OCI-LY3 (cell line): ENCODE measurements around the gene NFYC.

Experiments
- H2AFZ ChIP-seq: fragments of 200-600, 300-600 bp; shearing (Covaris generic); 2 replicates; pipeline ENCODE4 v1.6.0; 2014; ENCODE audit warnings: antibody characterized with exemption, low read depth, low read length
- H3K27ac ChIP-seq: fragments of 200-600, 300-600 bp; sonication (generic); 2 replicates; pipeline ENCODE4 v1.5.1; 2014; ENCODE audit warnings: mild to moderate bottlenecking, low read length, moderate library complexity, mixed read lengths
- H3K27me3 ChIP-seq: fragments of 200-600, 300-600 bp; sonication (generic); 2 replicates; pipeline ENCODE4 v1.6.1; 2014; ENCODE audit warnings: low read depth, low read length, mixed read lengths
- H3K36me3 ChIP-seq: fragments of 200-600, 300-600 bp; sonication (generic); replicated peaks from 2 replicates; pipeline ENCODE3; 2014; ENCODE audit warnings: low read depth, low read length, mixed read lengths
- H3K4me1 ChIP-seq: fragments of 300-600, 200-600 bp; sonication (generic); 2 replicates; pipeline ENCODE4 v1.6.1; 2014; ENCODE audit warnings: low read length, mixed read lengths
- H3K4me2 ChIP-seq: fragments of 200-600, 300-600 bp; sonication (generic); 2 replicates; pipeline ENCODE4 v1.6.1; 2014; ENCODE audit warnings: low read length, mixed read lengths
- H3K4me3 ChIP-seq: fragments of 300-600, 200-600 bp; sonication (generic); 2 replicates; pipeline ENCODE4 v1.5.1; 2014; ENCODE audit warnings: antibody characterized with exemption, mild to moderate bottlenecking, low read length, moderate library complexity
- H3K79me2 ChIP-seq: fragments of 300-600, 200-600 bp; shearing (Covaris generic); 2 replicates; pipeline ENCODE4 v1.6.1; 2014; ENCODE audit warnings: mild to moderate bottlenecking, low read length, mixed read lengths
- H3K9ac ChIP-seq: fragments of 300-600, 200-600 bp; shearing (Covaris generic); 2 replicates; pipeline ENCODE4 v1.6.0; 2014; ENCODE audit warnings: mild to moderate bottlenecking, low read length, moderate library complexity
- H3K9me3 ChIP-seq: fragments of 200-600, 300-600 bp; shearing (Covaris generic); 2 replicates; pipeline ENCODE4 v1.6.1; 2014; ENCODE audit warnings: low read length, mixed read lengths; ENCODE audit not compliant: insufficient read depth
- H4K20me1 ChIP-seq: fragments of 200-600, 300-600 bp; sonication (generic); 2 replicates; pipeline ENCODE4 v1.6.1; 2016; ENCODE audit warnings: low read length, mixed read lengths; ENCODE audit not compliant: insufficient read depth
- CTCF ChIP-seq: fragments of 200-600, 300-600 bp; sonication (generic); IDR thresholded peaks from 2 replicates; pipeline ENCODE4 v1.5.1; 2014; ENCODE audit warnings: antibody characterized with exemption, low read length, low read depth
- EZH2phosphoT487 ChIP-seq: fragments of 200-600 bp; shearing (Covaris generic); IDR thresholded peaks from 2 replicates; pipeline ENCODE4 v1.6.1; 2018; ENCODE audit warnings: antibody characterized with exemption, mixed run types, low read depth

The NFYC gene

DNA sequence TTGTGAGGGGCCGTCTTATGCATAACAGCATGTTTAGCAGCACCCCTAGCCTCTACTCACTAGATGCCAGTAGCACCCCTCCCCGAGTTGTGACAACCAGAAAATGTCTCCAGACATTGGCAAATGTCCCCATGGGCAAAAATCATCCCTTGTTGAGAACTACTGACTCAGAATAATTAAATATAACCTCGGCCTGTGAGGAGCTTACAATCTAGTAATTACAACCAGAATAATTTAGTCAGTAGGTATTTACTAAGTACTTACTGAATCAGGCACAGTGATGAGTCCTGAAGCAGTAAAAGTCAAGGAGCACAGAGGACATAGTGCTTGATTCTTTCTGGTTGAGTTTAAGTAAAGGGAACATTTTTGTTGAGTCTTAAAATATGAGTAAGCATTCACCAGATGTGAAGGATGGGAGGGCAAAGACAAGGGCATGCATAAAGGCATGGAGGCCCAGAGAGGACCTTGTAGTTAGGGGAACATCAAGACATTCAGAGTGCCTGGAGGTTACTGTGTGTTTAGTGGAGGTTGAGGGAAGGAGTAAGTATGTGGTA is 48.0 kb downstream of the NFYC start:
- peaks cover 35% of the 10 kb centered on the region for H3K4me1 ChIP-seq
- H3K36me3 ChIP-seq: peaks cover 33% of the 10 kb centered on the region
- H3K4me3 ChIP-seq: no peak overlapping the region
- no peak for TF ChIP-seq CTCF
- no peak for TF ChIP-seq EZH2phosphoT487
- no peak overlapping the region for H3K9ac ChIP-seq
- no peak overlapping the region for H2AFZ ChIP-seq
- no peaks in the 10 kb centered on the region for H3K27me3 ChIP-seq
- no peak overlapping the region for H3K27ac ChIP-seq
- no peak overlapping the region for H3K4me2 ChIP-seq
- peaks cover 41% of the 10 kb centered on the region for H3K79me2 ChIP-seq
- H4K20me1 ChIP-seq: no peaks in the 10 kb centered on the region
- H3K9me3 ChIP-seq: no peaks in the 10 kb centered on the region

DNA sequence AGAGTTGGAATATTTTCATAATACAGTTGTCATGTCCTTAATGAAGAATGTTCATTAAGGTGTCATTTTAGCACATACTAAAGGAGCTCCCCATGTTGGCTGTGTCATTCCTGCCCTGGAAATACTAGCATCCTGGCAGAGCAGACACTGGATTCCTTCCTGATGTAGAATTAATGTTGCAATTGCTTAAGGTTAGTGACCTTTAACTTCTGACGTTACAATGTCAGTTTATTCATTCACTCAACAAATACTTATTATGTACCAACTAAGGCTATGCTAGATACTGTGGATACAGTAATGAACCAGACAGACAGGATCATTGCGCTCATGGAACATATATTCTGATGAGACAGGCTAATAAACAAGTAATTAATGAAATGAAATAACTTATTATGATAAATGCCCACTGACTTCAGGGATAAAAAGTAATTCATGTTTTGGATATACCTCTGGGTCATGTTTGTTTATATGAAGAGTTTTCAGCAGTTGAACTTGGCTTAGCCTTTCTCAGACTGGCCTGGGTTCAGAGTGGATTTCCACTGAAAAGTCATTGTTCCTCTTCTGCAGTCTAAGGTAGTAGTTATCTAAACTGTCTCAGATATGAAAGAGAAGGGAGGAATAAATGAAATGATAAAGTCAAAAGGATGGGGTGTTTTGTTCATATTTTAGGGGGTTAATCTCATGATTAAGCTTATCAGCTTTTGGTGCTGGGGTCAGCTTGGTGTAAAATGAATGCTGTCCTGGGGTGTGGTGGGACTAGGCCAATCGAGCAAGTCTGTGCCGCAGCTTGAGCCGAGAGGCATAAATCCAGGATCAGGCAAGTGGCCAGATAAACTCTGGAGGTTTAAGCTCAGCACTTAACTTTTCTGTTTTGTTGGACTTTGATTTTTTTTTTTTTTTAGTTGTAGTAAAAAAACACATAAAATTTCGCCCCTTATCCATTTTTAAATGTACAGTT is 48.8 kb downstream of the NFYC start:
- TF ChIP-seq EZH2phosphoT487 (no peak), CTCF (no peak)
- Histone ChIP-seq H2AFZ (no peak overlapping the region), H3K27me3 (no peaks in the 10 kb centered on the region), H3K4me3 (no peak overlapping the region), H3K9ac (no peak overlapping the region), H3K4me2 (no peak overlapping the region), H3K36me3 (peaks cover 40% of the 10 kb centered on the region), H3K79me2 (peaks cover 40% of the 10 kb centered on the region), H4K20me1 (no peaks in the 10 kb centered on the region), H3K27ac (no peak overlapping the region), H3K4me1 (peaks cover 35% of the 10 kb centered on the region), H3K9me3 (no peaks in the 10 kb centered on the region)

GRCh38 chr1:40740997-40741736 is 49.7 kb downstream of the NFYC start:
- TF ChIP-seq EZH2phosphoT487: no peak
- no peak for TF ChIP-seq CTCF
- no peak overlapping the region for H2AFZ ChIP-seq
- H3K4me3 ChIP-seq: no peak overlapping the region
- no peaks in the 10 kb centered on the region for H3K9me3 ChIP-seq
- no peak overlapping the region for H3K27ac ChIP-seq
- peaks cover 35% of the 10 kb centered on the region for H3K79me2 ChIP-seq
- peaks cover 35% of the 10 kb centered on the region for H3K4me1 ChIP-seq
- no peaks in the 10 kb centered on the region for H3K27me3 ChIP-seq
- no peak overlapping the region for H3K4me2 ChIP-seq
- H4K20me1 ChIP-seq: no peaks in the 10 kb centered on the region
- no peak overlapping the region for H3K9ac ChIP-seq
- peaks cover 40% of the 10 kb centered on the region for H3K36me3 ChIP-seq
